RWPE2 (cell line): ENCODE data around the gene CKMT2.
"Not testable (repeated sequence)": the region's sequence is repeated elsewhere in the genome, so short reads cannot be mapped to it uniquely, and the experiment has no call there.

ENCODE experiments used
- ATAC-seq: fragments of 200-7000 bp; cut with Tn5 transposase; 3 replicates; pipeline ENCODE4 v1.9.1; 2021; ENCODE audit warnings: low read depth
- DNase-seq: peaks from one replicate; pipeline ENCODE4 v3.0.0-alpha.2; 2020; ENCODE audit warnings: low spot score
- H3K27ac ChIP-seq: fragments of 450-650 bp; 2 replicates; pipeline ENCODE4 v1.5.1; 2017; ENCODE audit warnings: mild to moderate bottlenecking; ENCODE audit not compliant: poor library complexity, severe bottlenecking
- H3K27me3 ChIP-seq: fragments of 250-450 bp; sonication (Bioruptor Pico); 2 replicates; pipeline ENCODE4 v1.5.1; 2021; ENCODE audit warnings: mild to moderate bottlenecking, moderate library complexity; ENCODE audit not compliant: insufficient read depth, poor library complexity, severe bottlenecking
- H3K36me3 ChIP-seq: fragments of 250-450 bp; sonication (Bioruptor Pico); 2 replicates; pipeline ENCODE4 v1.5.1; 2020; ENCODE audit warnings: low read depth, mild to moderate bottlenecking, moderate library complexity
- H3K4me1 ChIP-seq: fragments of 250-450 bp; sonication (Bioruptor Pico); 2 replicates; pipeline ENCODE4 v1.5.1; 2021; ENCODE audit warnings: mild to moderate bottlenecking, moderate library complexity; ENCODE audit not compliant: insufficient read depth, poor library complexity, severe bottlenecking
- H3K4me3 ChIP-seq: fragments of 250-450 bp; sonication (Bioruptor Pico); 2 replicates; pipeline ENCODE4 v1.5.1; 2021; ENCODE audit warnings: mild to moderate bottlenecking, moderate library complexity; ENCODE audit not compliant: severe bottlenecking
- H3K9me3 ChIP-seq: fragments of 250-450 bp; sonication (Bioruptor Pico); 2 replicates; pipeline ENCODE4 v1.5.1; 2021; ENCODE audit warnings: mild to moderate bottlenecking, moderate library complexity; ENCODE audit not compliant: severe bottlenecking
- CTCF ChIP-seq: fragments of 450-650 bp; IDR thresholded peaks from one replicate; pipeline ENCODE4 v1.5.1; 2017; ENCODE audit warnings: mild to moderate bottlenecking, moderate library complexity; ENCODE audit not compliant: poor library complexity, severe bottlenecking

Gene CKMT2

GRCh38 chr5:81286059-81286617 is 53.0 kb downstream of the CKMT2 start:
- no peak overlapping the region for H3K27ac ChIP-seq
- H3K27me3 ChIP-seq: no peaks in the 10 kb centered on the region
- H3K4me1 ChIP-seq: no peaks in the 10 kb centered on the region
- H3K9me3 ChIP-seq: no peaks in the 10 kb centered on the region
- DNase-seq (no peak), ATAC-seq (no peak; the same call in 2 of the 3 replicates)
- no peaks in the 10 kb centered on the region for H3K36me3 ChIP-seq
- H3K4me3 ChIP-seq: no peak overlapping the region
- no peak for TF ChIP-seq CTCF

GRCh38 chr5:81288021-81288433 is 54.9 kb downstream of the CKMT2 start:
- Histone ChIP-seq H3K27me3 (no peaks in the 10 kb centered on the region), H3K9me3 (no peaks in the 10 kb centered on the region), H3K4me1 (no peaks in the 10 kb centered on the region), H3K27ac (no peak overlapping the region), H3K36me3 (no peaks in the 10 kb centered on the region), H3K4me3 (no peak overlapping the region)
- TF ChIP-seq CTCF: no peak
- DNase-seq (no peak), ATAC-seq (no peak)

- Histone ChIP-seq H3K4me3 (no peak overlapping the region), H3K27me3 (no peaks in the 10 kb centered on the region), H3K36me3 (no peaks in the 10 kb centered on the region), H3K4me1 (no peaks in the 10 kb centered on the region), H3K9me3 (no peaks in the 10 kb centered on the region), H3K27ac (no peak overlapping the region)
- DNase-seq (no peak), ATAC-seq (no peak)
- no peak for TF ChIP-seq CTCF
Measured at GRCh38 chr5:81290146-81290545, 57.0 kb downstream of the CKMT2 start.

- no peak for TF ChIP-seq CTCF
- ATAC-seq: no peak
- Histone ChIP-seq H3K36me3 (no peaks in the 10 kb centered on the region), H3K27ac (no peak overlapping the region), H3K4me1 (no peaks in the 10 kb centered on the region), H3K4me3 (no peak overlapping the region), H3K9me3 (no peaks in the 10 kb centered on the region), H3K27me3 (no peaks in the 10 kb centered on the region)
- no peak for DNase-seq
Measured at GRCh38 chr5:81292130-81292529, 59.0 kb downstream of the CKMT2 start.

- peaks cover 14% of the 10 kb centered on the region; the same call in 1 of the 2 replicates for H3K36me3 ChIP-seq
- H3K27me3 ChIP-seq, H3K27ac ChIP-seq, ATAC-seq, DNase-seq, H3K9me3 ChIP-seq, H3K4me1 ChIP-seq, H3K4me3 ChIP-seq: not testable (repeated sequence)
Measured at GRCh38 chr5:81294021-81294420, 60.9 kb downstream of the CKMT2 start.
